Effector memory CD8-positive, alpha-beta T cell (primary cell): ENCODE measurements around the gene SNRNP35.
"Not testable (repeated sequence)": the region's sequence is repeated elsewhere in the genome, so short reads cannot be mapped to it uniquely, and the experiment has no call there.

Source experiments
- ATAC-seq: fragments of 150-1000 bp; cut with Tn5 transposase; replicated peaks from 2 replicates; pipeline ENCODE4 v1.10.0; 2021; ENCODE audit warnings: mild to moderate bottlenecking, moderate library complexity
- DNase-seq, 3 experiments: peaks; one replicate each; pipeline ENCODE4 v3.0.0; 2021
- H3K27ac Mint-ChIP-seq, 2 donors: one replicate each; pipeline ENCODE4 v1.8.0; 2022; ENCODE audit warnings: mild to moderate bottlenecking in 2 of 2, mixed read lengths in 2 of 2, moderate library complexity in 2 of 2
- H3K27me3 Mint-ChIP-seq, 2 donors: one replicate each; pipeline ENCODE4 v1.8.0; 2022; ENCODE audit warnings: mixed read lengths in 2 of 2
- H3K36me3 Mint-ChIP-seq: one replicate; pipeline ENCODE4 v1.8.0; 2022; ENCODE audit warnings: mild to moderate bottlenecking, moderate library complexity, mixed read lengths; ENCODE audit not compliant: insufficient read depth
- H3K4me1 Mint-ChIP-seq, 2 donors: one replicate each; pipeline ENCODE4 v1.8.0; 2022; ENCODE audit warnings: low read depth in 2 of 2, mixed read lengths in 2 of 2
- H3K4me3 Mint-ChIP-seq, 2 donors: one replicate each; pipeline ENCODE4 v1.8.0; 2022; ENCODE audit warnings: mild to moderate bottlenecking in 2 of 2, mixed read lengths in 2 of 2, moderate library complexity in 2 of 2
- H3K9me3 Mint-ChIP-seq, 2 donors: one replicate each; pipeline ENCODE4 v1.8.0; 2022; ENCODE audit warnings: mixed read lengths in 2 of 2

Gene SNRNP35

GRCh38 chr12:123465084-123465483, 7.1 kb downstream of the SNRNP35 start:
- Mint-ChIP-seq H3K27me3 (no peaks in the 10 kb centered on the region), H3K4me1 (peaks cover 10 to 24% of the 10 kb centered on the region in 2 donors), H3K36me3 (peaks cover 50% of the 10 kb centered on the region), H3K9me3 (no peaks in the 10 kb centered on the region), H3K27ac (no peak overlapping the region), H3K4me3 (no peak overlapping the region)
- ATAC-seq (no peak), DNase-seq (no peak)

DNA sequence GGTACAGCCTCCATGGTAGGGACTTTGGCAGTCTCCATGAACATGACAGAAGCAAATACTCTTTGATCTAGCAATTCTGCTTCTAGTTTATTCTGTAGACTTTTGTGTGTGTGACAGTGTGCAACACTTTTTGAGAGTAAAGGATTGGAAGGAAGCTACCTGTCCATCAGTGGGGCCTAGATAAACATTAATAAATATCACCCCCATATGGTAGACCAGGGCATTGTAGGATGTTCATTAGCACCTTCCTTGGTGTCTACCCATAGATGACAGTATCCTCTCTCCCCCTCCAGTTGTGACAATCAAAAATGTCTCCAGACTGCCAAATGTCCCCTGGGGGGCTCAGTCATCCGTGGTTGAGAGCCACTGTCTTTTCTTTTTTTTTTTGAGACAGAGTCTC, 10.8 kb downstream of the SNRNP35 start:
- Mint-ChIP-seq H3K4me3 (no peak overlapping the region), H3K9me3 (no peaks in the 10 kb centered on the region), H3K27me3 (no peaks in the 10 kb centered on the region), H3K27ac (no peak overlapping the region), H3K36me3 (peaks cover 39% of the 10 kb centered on the region), H3K4me1 (peaks cover 5 to 14% of the 10 kb centered on the region in 2 donors)
- DNase-seq (no peak), ATAC-seq (peak; percentile 77)

- DNase-seq (no peak), ATAC-seq (no peak)
- Mint-ChIP-seq H3K36me3 (peaks cover 32% of the 10 kb centered on the region), H3K27me3 (no peaks in the 10 kb centered on the region), H3K9me3 (no peaks in the 10 kb centered on the region), H3K27ac (peak overlapping the region in 1 of 2 donors; percentile 29), H3K4me1 (peaks cover 7 to 16% of the 10 kb centered on the region in 2 donors), H3K4me3 (no peak overlapping the region)
Measured at GRCh38 chr12:123469978-123470377, 12.0 kb downstream of the SNRNP35 start.

- Mint-ChIP-seq H3K27me3 (no peaks in the 10 kb centered on the region), H3K4me1 (peaks cover 8 to 10% of the 10 kb centered on the region in 2 donors), H3K27ac (peak overlapping the region in 1 of 2 donors; percentile 44), H3K36me3 (peaks cover 17% of the 10 kb centered on the region), H3K4me3 (no peak overlapping the region), H3K9me3 (no peaks in the 10 kb centered on the region)
- DNase-seq (no peak), ATAC-seq (no peak)
Measured at GRCh38 chr12:123471374-123472068, 13.6 kb downstream of the SNRNP35 start.

DNA sequence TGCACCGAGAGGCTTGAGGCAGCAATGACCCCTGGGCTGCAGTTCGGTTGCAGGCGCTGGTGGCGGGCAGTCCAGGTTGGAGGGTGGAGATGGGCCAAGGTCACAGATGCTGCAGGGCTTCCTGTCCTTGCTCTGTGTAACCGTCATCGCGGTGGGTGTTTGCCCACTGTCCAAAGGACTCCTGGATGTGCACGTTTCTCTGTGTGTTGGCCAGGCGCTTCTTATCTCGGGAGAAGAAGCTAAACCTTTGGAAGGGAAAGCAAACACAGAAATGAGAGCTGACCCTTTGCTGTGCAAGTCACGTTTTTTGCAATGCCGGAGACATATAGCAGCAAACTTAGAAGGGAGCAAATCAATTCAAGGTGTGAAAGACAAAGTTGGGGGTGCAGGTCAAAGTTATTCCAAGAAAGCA, 14.5 kb downstream of the SNRNP35 start:
- Mint-ChIP-seq H3K27me3 (no peaks in the 10 kb centered on the region), H3K36me3 (peaks cover 10% of the 10 kb centered on the region), H3K27ac (peak overlapping the region in 1 of 2 donors; percentile 44), H3K4me3 (no peak overlapping the region), H3K9me3 (no peaks in the 10 kb centered on the region), H3K4me1 (peaks cover 8 to 11% of the 10 kb centered on the region in 2 donors)
- DNase-seq: no peak
- ATAC-seq: no peak

GRCh38 chr12:123474485-123475245, 16.7 kb downstream of the SNRNP35 start:
- ATAC-seq (peak; percentile 27), DNase-seq (no peak)
- H3K27ac Mint-ChIP-seq: peak overlapping the region; percentile 44 to 74
- H3K4me1 Mint-ChIP-seq: peaks cover 9 to 10% of the 10 kb centered on the region in 2 donors
- H3K9me3 Mint-ChIP-seq: no peaks in the 10 kb centered on the region
- no peaks in the 10 kb centered on the region for H3K27me3 Mint-ChIP-seq
- peaks cover 4% of the 10 kb centered on the region for H3K36me3 Mint-ChIP-seq
- peak overlapping the region in 1 of 2 donors; percentile 66 for H3K4me3 Mint-ChIP-seq

- no peaks in the 10 kb centered on the region for H3K27me3 Mint-ChIP-seq
- no peaks in the 10 kb centered on the region for H3K9me3 Mint-ChIP-seq
- no peak for DNase-seq
- H3K36me3 Mint-ChIP-seq: peaks cover 3% of the 10 kb centered on the region
- peaks cover 10 to 13% of the 10 kb centered on the region in 2 donors for H3K4me1 Mint-ChIP-seq
- peak overlapping the region in 1 of 2 donors; percentile 66 for H3K4me3 Mint-ChIP-seq
- ATAC-seq: no peak
- peak overlapping the region; percentile 38 to 74 for H3K27ac Mint-ChIP-seq
Measured at GRCh38 chr12:123475246-123475703, 17.3 kb downstream of the SNRNP35 start.

GRCh38 chr12:123478069-123478468, 20.1 kb downstream of the SNRNP35 start:
- H3K4me1 Mint-ChIP-seq: peaks cover 10 to 13% of the 10 kb centered on the region in 2 donors
- no peaks in the 10 kb centered on the region for H3K36me3 Mint-ChIP-seq
- no peaks in the 10 kb centered on the region for H3K27me3 Mint-ChIP-seq
- H3K27ac Mint-ChIP-seq: no peak overlapping the region
- H3K4me3 Mint-ChIP-seq: no peak overlapping the region
- ATAC-seq (no peak), DNase-seq (no peak)
- no peaks in the 10 kb centered on the region for H3K9me3 Mint-ChIP-seq

- Mint-ChIP-seq H3K4me1 (peaks cover 12 to 16% of the 10 kb centered on the region in 2 donors), H3K27ac (peak overlapping the region in 1 of 2 donors; percentile 84)
Measured at GRCh38 chr12:123478762-123479161, 20.8 kb downstream of the SNRNP35 start.

GRCh38 chr12:123479442-123480180, 21.7 kb downstream of the SNRNP35 start:
- Mint-ChIP-seq H3K36me3 (no peaks in the 10 kb centered on the region), H3K4me3 (no peak overlapping the region), H3K9me3 (no peaks in the 10 kb centered on the region), H3K27me3 (no peaks in the 10 kb centered on the region), H3K27ac (peak overlapping the region in 1 of 2 donors; percentile 84), H3K4me1 (peaks cover 20 to 22% of the 10 kb centered on the region in 2 donors)
- ATAC-seq (no peak), DNase-seq (no peak)

More at GRCh38 chr12:123478762-123479161, 20.8 kb downstream of the SNRNP35 start:
- Mint-ChIP-seq H3K27me3 (no peaks in the 10 kb centered on the region), H3K4me3 (no peak overlapping the region), H3K9me3 (no peaks in the 10 kb centered on the region), H3K36me3 (no peaks in the 10 kb centered on the region)
- DNase-seq: no peak
- ATAC-seq: no peak

GRCh38 chr12:123481251-123481650, 23.3 kb downstream of the SNRNP35 start:
- H3K9me3 Mint-ChIP-seq, H3K4me3 Mint-ChIP-seq, DNase-seq, ATAC-seq, H3K27me3 Mint-ChIP-seq, H3K36me3 Mint-ChIP-seq: not testable (repeated sequence)
- Mint-ChIP-seq H3K27ac (peak overlapping the region in 1 of 2 donors; percentile 84), H3K4me1 (peaks cover 14 to 15% of the 10 kb centered on the region in 2 donors)

- H3K9me3 Mint-ChIP-seq: no peaks in the 10 kb centered on the region
Measured at GRCh38 chr12:123482876-123483275, 24.9 kb downstream of the SNRNP35 start.

DNA sequence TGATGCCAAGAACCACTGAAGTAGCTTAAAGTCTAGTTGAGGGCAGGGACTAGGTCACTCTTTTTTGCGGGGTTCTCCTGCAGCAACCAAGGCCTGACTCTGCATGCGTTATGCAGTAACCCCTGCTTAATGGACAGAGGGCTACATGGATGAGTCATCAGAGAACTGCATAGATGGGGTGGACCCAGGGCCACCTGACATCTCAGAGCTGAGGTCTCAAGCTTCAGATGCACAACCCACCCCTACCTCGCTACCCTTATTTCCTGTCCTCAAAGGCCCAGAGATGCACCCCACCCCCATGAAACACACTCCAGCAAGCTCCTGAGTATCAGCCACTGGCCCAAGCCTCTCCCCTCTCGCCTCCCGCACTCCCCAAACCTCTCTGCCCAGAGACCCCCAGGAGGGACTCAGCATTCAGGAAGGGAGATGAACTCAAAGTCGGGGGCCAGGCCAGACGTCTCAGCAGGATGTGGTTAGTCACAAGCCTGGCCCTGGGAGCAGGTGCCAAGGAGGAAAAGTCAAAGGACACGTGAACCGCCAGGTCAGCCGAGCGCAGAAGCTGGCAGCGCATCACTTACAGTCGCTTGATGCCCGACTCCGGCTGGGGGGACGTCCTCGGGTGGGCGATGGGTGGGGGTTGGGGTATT, 25.8 kb downstream of the SNRNP35 start:
- Mint-ChIP-seq H3K27ac (peak overlapping the region; percentile 78 to 89), H3K36me3 (no peaks in the 10 kb centered on the region), H3K4me1 (peaks cover 13 to 14% of the 10 kb centered on the region in 2 donors), H3K27me3 (no peaks in the 10 kb centered on the region), H3K4me3 (peak overlapping the region in 1 of 2 donors; percentile 23), H3K9me3 (no peaks in the 10 kb centered on the region)
- peak; percentile 26 for ATAC-seq
- DNase-seq: no peak

More at GRCh38 chr12:123482876-123483275, 24.9 kb downstream of the SNRNP35 start:
- Mint-ChIP-seq H3K4me3 (no peak overlapping the region), H3K27me3 (no peaks in the 10 kb centered on the region), H3K36me3 (no peaks in the 10 kb centered on the region), H3K4me1 (peaks cover 13 to 14% of the 10 kb centered on the region in 2 donors), H3K27ac (peak overlapping the region; percentile 71 to 89)
- DNase-seq (no peak), ATAC-seq (no peak)
